Caco-2 (cell line): ENCODE data around the gene CD58. TPM values are rescaled to one million over a fixed set of nuclear protein-coding genes. Genes with fewer than 3 reads are reported as not detected.

Experiments
- BruUV-seq: library from RNA; stranded (reverse); fragments of 400-500 nt; replicated peaks from 2 replicates; lab custom pipeline; 2021; lab: Mats Ljungman, UMichigan
- CTCF ChIA-PET: fragments of 300-600 bp; sonication (Branson Sonifier 250); formaldehyde crosslinking; loops from one replicate; lab custom pipeline; 2022; ENCODE audit warnings: antibody characterized with exemption; lab: Charles Lee
- POLR2A ChIA-PET: fragments of 300-600 bp; sonication (Branson Sonifier 250); formaldehyde crosslinking; loops from one replicate; lab custom pipeline; 2022; ENCODE audit warnings: antibody characterized with exemption; lab: Charles Lee
- DNase-seq, 2 experiments: peaks; one replicate each; pipeline versions ENCODE4 v3.0.0 to v3.0.0-alpha.2; 2020 to 2022
- H3K27me3 ChIP-seq: replicated peaks from 2 replicates; pipeline ENCODE4 v1.6.0; 2011; ENCODE audit warnings: low read length; ENCODE audit not compliant: control insufficient read depth, insufficient read depth
- H3K36me3 ChIP-seq: 2 replicates; pipeline ENCODE4 v1.5.1; 2011; ENCODE audit warnings: low read length; ENCODE audit not compliant: control insufficient read depth, insufficient read depth
- H3K4me1 ChIP-seq: fragments of 250-450 bp; sonication (Bioruptor Pico); 2 replicates; pipeline ENCODE4 v1.5.1; 2020; ENCODE audit warnings: mild to moderate bottlenecking
- H3K4me3 ChIP-seq: 2 replicates; pipeline ENCODE4 v1.5.1; 2011; ENCODE audit warnings: low read depth, mild to moderate bottlenecking, control low read depth, low read length
- H3K9me3 ChIP-seq: fragments of 250-450 bp; sonication (Bioruptor Pico); 2 replicates; pipeline ENCODE4 v1.5.1; 2020; ENCODE audit warnings: mild to moderate bottlenecking, moderate library complexity
- H3K27ac Mint-ChIP-seq: one replicate; pipeline ENCODE4 v1.8.0; 2022; ENCODE audit warnings: mixed read lengths; ENCODE audit not compliant: unreplicated experiment
- H3K27me3 Mint-ChIP-seq: one replicate; pipeline ENCODE4 v1.8.0; 2022; ENCODE audit warnings: mixed read lengths; ENCODE audit not compliant: insufficient read depth, unreplicated experiment
- H3K36me3 Mint-ChIP-seq: one replicate; pipeline ENCODE4 v1.8.0; 2022; ENCODE audit warnings: mild to moderate bottlenecking, mixed read lengths; ENCODE audit not compliant: insufficient read depth, unreplicated experiment
- H3K4me1 Mint-ChIP-seq: one replicate; pipeline ENCODE4 v1.8.0; 2022; ENCODE audit warnings: low read depth, mixed read lengths; ENCODE audit not compliant: unreplicated experiment
- H3K4me3 Mint-ChIP-seq: one replicate; pipeline ENCODE4 v1.8.0; 2022; ENCODE audit warnings: mild to moderate bottlenecking, moderate library complexity, mixed read lengths; ENCODE audit not compliant: unreplicated experiment
- H3K9me3 Mint-ChIP-seq: one replicate; pipeline ENCODE4 v1.8.0; 2022; ENCODE audit warnings: mixed read lengths; ENCODE audit not compliant: unreplicated experiment
- CTCF ChIP-seq, 2 experiments: fragments of 200-600 bp in 1 of 2; IDR thresholded peaks; 1 replicate in 1 of 2; 2 replicates in 1 of 2; pipeline versions ENCODE4 v1.5.1 to v1.8.0; 2011 to 2022; ENCODE audit warnings: antibody characterized with exemption in 1 of 2, control low read depth in 1 of 2, inconsistent platforms in 1 of 2, low read depth in 1 of 2, low read length in 1 of 2, mild to moderate bottlenecking in 1 of 2, moderate library complexity in 1 of 2; ENCODE audit not compliant: insufficient read depth in 1 of 2, severe bottlenecking in 1 of 2, unreplicated experiment in 1 of 2
- intact Hi-C: fragments of 100-400 bp; cut with micrococcal nuclease; formaldehyde crosslinking; loops from one replicate; pipeline ENCODE4 v1.10.0; 2022; ENCODE audit not compliant: unreplicated experiment
- total RNA-seq: library from RNA; stranded (reverse); gene quantifications from 2 replicates; pipeline ENCODE4 v1.2.3, GENCODE V29; 2022

Gene CD58
- total RNA-seq, 1 experiment from 2014 or later: 5.6 TPM

- no peaks in the 10 kb centered on the region for H3K9me3 Mint-ChIP-seq
- Histone ChIP-seq H3K27me3 (no peaks in the 10 kb centered on the region), H3K4me3 (no peak overlapping the region), H3K36me3 (no peaks in the 10 kb centered on the region), H3K9me3 (no peaks in the 10 kb centered on the region), H3K4me1 (no peaks in the 10 kb centered on the region)
- peak in 1 of 2 experiments; percentile 1 for DNase-seq
- CTCF ChIA-PET: no interaction called here
- peaks cover 6% of the 10 kb centered on the region for H3K4me1 Mint-ChIP-seq
- POLR2A ChIA-PET: no interaction called here
- BruUV-seq: no TSS peak
- no peaks in the 10 kb centered on the region for H3K27me3 Mint-ChIP-seq
- intact Hi-C loops: no loop called here
- no peak overlapping the region for H3K27ac Mint-ChIP-seq
- peaks cover 6% of the 10 kb centered on the region for H3K36me3 Mint-ChIP-seq
- no peak for TF ChIP-seq CTCF (IDR thresholded peaks at IDR 0.05; ENCODE audit: insufficient read depth in 1 of 2, low read depth in 1 of 2, low read length in 1 of 2, severe bottlenecking in 1 of 2, unreplicated experiment in 1 of 2)
- H3K4me3 Mint-ChIP-seq: no peak overlapping the region
These were observed 32.3 kb downstream of the CD58 start for GRCh38 chr1:116538544-116538943.

DNA sequence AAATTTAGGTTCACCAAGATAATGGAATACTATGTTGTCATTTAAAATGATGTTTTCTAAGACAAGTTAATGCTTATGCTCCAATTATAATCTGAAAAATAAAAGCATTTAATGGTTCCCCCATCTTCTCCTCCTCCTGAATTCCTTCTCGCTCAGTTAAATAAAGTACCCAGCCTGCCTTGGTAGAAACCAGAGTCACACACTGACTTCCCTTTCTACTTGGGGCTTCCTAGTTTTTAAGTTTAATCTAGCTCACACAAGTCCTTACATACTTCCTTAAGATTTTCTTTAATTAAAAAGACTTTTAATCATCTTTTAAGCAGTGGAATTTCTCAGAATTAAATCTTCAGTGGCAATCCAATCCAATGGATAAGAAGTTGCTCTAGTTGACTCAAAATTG lies 32.9 kb downstream of the CD58 start:
- Histone ChIP-seq H3K27me3 (no peaks in the 10 kb centered on the region), H3K36me3 (no peaks in the 10 kb centered on the region), H3K4me1 (no peaks in the 10 kb centered on the region), H3K9me3 (no peaks in the 10 kb centered on the region), H3K4me3 (no peak overlapping the region)
- no peak for DNase-seq
- ChIA-PET CTCF (no interaction called here), POLR2A (no interaction called here)
- no peak for TF ChIP-seq CTCF (IDR thresholded peaks at IDR 0.05; ENCODE audit: insufficient read depth in 1 of 2, low read depth in 1 of 2, low read length in 1 of 2, severe bottlenecking in 1 of 2, unreplicated experiment in 1 of 2)
- Mint-ChIP-seq H3K4me3 (no peak overlapping the region), H3K9me3 (no peaks in the 10 kb centered on the region), H3K36me3 (peaks cover 9% of the 10 kb centered on the region), H3K4me1 (peaks cover 6% of the 10 kb centered on the region), H3K27me3 (no peaks in the 10 kb centered on the region), H3K27ac (no peak overlapping the region)
- no TSS peak for BruUV-seq
- intact Hi-C loops: no loop called here

DNA sequence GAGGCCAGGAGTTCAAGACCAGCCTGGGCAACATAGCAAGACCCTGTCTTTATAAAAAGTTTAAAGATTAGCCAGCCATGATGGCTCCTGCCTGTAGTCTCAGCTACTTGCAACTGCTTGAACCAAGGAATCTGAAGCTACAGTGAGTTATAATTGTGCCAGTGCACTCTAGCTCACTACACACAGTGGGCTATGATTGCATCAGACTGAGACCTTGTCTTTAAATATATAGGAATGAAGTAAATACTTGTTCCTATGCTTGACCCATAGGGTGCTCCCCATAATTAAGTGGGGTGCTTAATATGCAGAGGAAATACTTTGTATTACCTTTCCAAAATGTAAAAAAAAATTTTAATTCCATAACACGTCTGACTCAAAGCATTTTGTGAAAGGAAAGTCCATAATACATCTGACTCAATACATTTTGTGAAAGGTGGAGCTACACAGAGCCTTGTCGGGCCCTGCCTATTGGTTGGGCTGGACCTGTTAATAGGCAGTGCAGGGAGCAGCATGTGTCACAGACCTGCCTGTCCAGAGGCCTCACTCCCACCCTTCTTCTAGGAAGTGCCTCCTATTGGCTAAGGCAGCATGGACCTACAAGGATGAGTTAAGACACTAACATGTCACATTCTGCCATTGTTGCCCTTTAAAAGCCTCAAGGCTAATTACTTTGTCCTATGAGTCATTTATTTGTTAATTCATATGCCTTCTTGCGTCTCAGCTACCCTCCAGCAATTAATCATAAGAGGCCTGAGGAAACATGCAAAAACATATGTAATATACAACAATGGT lies 33.6 kb downstream of the CD58 start:
- H3K36me3 ChIP-seq: no peaks in the 10 kb centered on the region
- no peak for TF ChIP-seq CTCF (IDR thresholded peaks at IDR 0.05; ENCODE audit: insufficient read depth in 1 of 2, low read depth in 1 of 2, low read length in 1 of 2, severe bottlenecking in 1 of 2, unreplicated experiment in 1 of 2)
- intact Hi-C loops: no loop called here

More for the DNA sequence above, 33.6 kb downstream of the CD58 start:
- no peaks in the 10 kb centered on the region for H3K9me3 ChIP-seq
- H3K4me1 ChIP-seq: no peaks in the 10 kb centered on the region
- DNase-seq: no peak
- H3K36me3 Mint-ChIP-seq: peaks cover 9% of the 10 kb centered on the region
- H3K4me3 Mint-ChIP-seq: no peak overlapping the region
- no peak overlapping the region for H3K27ac Mint-ChIP-seq
- POLR2A ChIA-PET: no interaction called here
- H3K4me1 Mint-ChIP-seq: peaks cover 6% of the 10 kb centered on the region
- BruUV-seq: no TSS peak
- CTCF ChIA-PET: no interaction called here
- H3K27me3 Mint-ChIP-seq: no peaks in the 10 kb centered on the region
- no peaks in the 10 kb centered on the region for H3K27me3 ChIP-seq
- H3K4me3 ChIP-seq: no peak overlapping the region
- H3K9me3 Mint-ChIP-seq: no peaks in the 10 kb centered on the region
